HG03442 (cell line): ENCODE results near the gene BMP10.

Experiments
- ATAC-seq: cut with Tn5 transposase; IDR thresholded peaks from one replicate; pipeline ENCODE4 v1.9.1; 2021; ENCODE audit warnings: mild to moderate bottlenecking, moderate library complexity; ENCODE audit not compliant: unreplicated experiment

Gene BMP10

DNA sequence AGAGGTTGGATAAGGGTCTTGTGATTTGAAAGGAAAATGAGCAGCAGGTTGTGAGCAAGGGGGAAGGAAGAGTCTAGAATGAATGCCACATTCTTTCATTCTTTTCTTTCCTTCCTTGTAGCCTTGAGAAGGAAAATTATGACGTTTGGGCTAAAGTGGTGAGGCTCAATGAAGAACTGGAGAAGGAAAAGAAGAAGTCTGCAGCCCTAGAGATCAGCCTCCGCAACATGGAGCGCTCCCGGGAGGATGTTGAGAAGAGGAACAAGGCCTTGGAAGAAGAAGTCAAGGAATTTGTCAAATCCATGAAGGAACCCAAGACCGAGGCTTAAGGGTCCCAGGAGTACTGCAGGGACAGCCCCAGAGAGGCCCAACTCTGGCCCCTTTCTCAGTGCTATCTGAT is 45.3 kb downstream of the BMP10 start:
- ATAC-seq: no peak

DNA sequence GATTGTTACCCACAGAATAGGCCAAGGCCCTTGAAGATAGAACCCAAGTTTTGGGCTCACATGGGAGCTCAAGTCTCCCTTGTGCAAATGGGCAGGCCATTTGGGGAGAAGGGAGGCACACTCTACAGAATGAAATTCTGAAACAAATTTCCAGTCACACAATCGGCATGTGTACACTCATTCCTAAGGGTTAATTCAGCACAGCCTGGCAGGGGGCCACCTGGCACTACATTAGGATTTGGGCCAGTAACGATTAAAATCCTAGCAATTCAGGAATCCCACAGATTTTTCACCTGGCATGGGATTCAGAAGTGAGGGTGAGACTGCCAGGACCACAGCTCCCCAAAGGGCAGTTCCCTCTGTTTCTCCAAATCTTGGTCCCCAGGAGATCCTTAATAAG is 46.4 kb downstream of the BMP10 start:
- no peak for ATAC-seq

DNA sequence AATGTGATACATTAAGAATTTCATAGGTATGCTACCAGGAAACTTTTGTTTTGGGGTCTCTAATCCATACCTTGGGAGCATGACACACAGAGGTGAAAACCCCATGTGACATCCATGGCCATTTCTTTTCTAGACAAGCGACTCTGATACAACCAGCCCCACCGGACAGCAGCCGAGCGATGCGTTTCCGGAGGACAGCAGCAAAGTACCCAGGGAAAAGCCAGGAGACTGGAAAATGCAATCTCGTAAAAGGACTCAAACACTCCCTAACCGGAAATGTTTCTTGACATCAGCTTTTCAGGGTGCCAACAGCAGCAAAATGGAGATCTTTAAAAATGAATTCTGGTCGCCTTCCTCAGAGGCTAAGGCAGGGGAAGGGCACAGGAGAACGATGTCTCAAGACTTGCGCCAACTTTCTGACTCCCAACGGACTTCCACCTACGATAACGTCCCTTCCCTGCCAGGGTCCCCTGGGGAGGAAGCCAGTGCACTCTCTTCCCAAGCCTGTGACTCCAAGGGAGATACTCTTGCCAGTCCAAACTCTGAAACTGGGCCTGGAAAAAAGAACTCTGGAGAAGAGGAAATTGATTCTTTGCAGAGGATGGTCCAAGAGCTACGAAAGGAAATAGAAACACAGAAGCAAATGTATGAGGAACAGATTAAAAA is 48.9 kb downstream of the BMP10 start:
- ATAC-seq: no peak

DNA sequence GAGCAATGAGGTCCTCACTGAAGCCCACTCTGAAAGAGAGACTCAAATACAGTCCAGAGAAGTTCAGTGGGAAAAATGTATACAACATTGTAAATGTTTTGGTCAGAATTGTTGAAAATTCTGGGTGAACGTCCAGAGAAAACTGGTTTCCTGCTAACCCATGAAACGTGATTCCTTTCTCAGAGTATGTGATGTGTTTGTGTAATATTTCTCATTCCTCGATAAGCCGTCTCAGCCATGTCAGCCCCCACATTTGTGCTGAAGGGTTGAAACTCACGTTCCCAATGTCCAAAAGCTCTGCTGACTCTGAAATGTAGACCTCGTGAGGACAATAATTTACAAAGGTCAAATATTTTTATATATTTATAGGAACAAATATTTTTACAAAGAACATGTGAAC is 51.6 kb downstream of the BMP10 start:
- ATAC-seq: no peak

DNA sequence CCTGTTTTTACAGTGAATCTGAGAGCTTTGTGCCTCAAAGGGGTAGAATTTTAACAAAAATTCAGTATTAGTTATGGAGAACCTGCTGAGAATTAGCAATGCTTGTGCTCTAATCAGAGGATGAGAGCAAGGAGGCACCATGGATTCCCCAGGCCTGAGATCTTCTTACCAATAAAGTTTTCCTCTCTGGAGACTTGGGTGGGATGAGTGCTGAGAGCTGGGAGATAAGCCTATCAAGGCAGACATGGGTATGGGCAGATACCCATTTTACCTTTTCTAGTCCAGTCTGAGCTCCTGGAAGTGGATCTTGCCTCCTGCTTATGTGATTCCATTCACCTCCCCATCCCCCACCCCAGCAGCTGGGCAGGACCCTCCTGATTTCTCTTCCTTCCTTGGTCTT is 53.9 kb downstream of the BMP10 start:
- ATAC-seq: no peak
